Astrocyte of the cerebellum (primary cell): ENCODE data around the gene XCR1.

Source experiments
- DNase-seq: peaks from one replicate; pipeline ENCODE4 v3.0.0-alpha.2; 2011; ENCODE audit warnings: low read depth
- H3K4me3 ChIP-seq: 2 replicates; pipeline ENCODE4 v1.5.1; 2011; ENCODE audit warnings: mild to moderate bottlenecking, low read depth, low read length, moderate library complexity
- CTCF ChIP-seq: IDR thresholded peaks from 2 replicates; pipeline ENCODE4 v1.5.1; 2012; ENCODE audit warnings: low read length, low read depth, moderate library complexity, mild to moderate bottlenecking; ENCODE audit errors: missing control alignments
- in situ Hi-C: cut with HindIII; loops from 2 replicates; pipeline ENCODE4 v1.10.0; 2017; ENCODE audit warnings: low sequenced_read_pairs

XCR1 gene

GRCh38 chr3:45994419-45995235, 32.7 kb downstream of the XCR1 start:
- peak overlapping the region; percentile 93 for H3K4me3 ChIP-seq
- in situ Hi-C loops, result no loop called here
- no peak for DNase-seq
- no peak for TF ChIP-seq CTCF

- DNase-seq, result no peak
- TF ChIP-seq CTCF, result no peak
- no peak overlapping the region for H3K4me3 ChIP-seq
- in situ Hi-C loops, result no loop called here
Measured at GRCh38 chr3:45993421-45994027, 33.8 kb downstream of the XCR1 start.

GRCh38 chr3:45992821-45993221, 34.5 kb downstream of the XCR1 start:
- TF ChIP-seq CTCF, result no peak
- in situ Hi-C loops, result no loop called here
- peak; percentile 96 for DNase-seq
- no peak overlapping the region for H3K4me3 ChIP-seq

GRCh38 chr3:45992133-45992729, 35.1 kb downstream of the XCR1 start:
- no peak for DNase-seq
- no peak for TF ChIP-seq CTCF
- no peak overlapping the region for H3K4me3 ChIP-seq
- in situ Hi-C loops, result no loop called here

GRCh38 chr3:45991341-45991740, 35.9 kb downstream of the XCR1 start:
- DNase-seq, result no peak
- H3K4me3 ChIP-seq, result no peak overlapping the region
- in situ Hi-C loops, result no loop called here
- TF ChIP-seq CTCF, result no peak

GRCh38 chr3:45990181-45990580, 37.1 kb downstream of the XCR1 start:
- no peak overlapping the region for H3K4me3 ChIP-seq
- TF ChIP-seq CTCF, result no peak
- in situ Hi-C loops, result no loop called here
- no peak for DNase-seq
